Measurements from ENCODE around the gene RASGEF1C.

Gene RASGEF1C

GRCh38 chr5:180140079-180140554 is 68.9 kb downstream of the RASGEF1C start:
- no peak for TF ChIP-seq EZH2phosphoT487 (IDR thresholded peaks at IDR 0.05; ENCODE audit: low read depth)
- TF ChIP-seq, protein P1, sequence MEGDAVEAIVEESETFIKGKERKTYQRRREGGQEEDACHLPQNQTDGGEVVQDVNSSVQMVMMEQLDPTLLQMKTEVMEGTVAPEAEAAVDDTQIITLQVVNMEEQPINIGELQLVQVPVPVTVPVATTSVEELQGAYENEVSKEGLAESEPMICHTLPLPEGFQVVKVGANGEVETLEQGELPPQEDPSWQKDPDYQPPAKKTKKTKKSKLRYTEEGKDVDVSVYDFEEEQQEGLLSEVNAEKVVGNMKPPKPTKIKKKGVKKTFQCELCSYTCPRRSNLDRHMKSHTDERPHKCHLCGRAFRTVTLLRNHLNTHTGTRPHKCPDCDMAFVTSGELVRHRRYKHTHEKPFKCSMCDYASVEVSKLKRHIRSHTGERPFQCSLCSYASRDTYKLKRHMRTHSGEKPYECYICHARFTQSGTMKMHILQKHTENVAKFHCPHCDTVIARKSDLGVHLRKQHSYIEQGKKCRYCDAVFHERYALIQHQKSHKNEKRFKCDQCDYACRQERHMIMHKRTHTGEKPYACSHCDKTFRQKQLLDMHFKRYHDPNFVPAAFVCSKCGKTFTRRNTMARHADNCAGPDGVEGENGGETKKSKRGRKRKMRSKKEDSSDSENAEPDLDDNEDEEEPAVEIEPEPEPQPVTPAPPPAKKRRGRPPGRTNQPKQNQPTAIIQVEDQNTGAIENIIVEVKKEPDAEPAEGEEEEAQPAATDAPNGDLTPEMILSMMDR (IDR thresholded peaks at IDR 0.05; ENCODE audit: low read depth, low read length): no peak
- Histone ChIP-seq H3K9ac (ENCODE audit: low read length) (no peak overlapping the region), H3K4me1 (ENCODE audit: low read length) (no peaks in the 10 kb centered on the region), H3K36me3 (replicated peaks; ENCODE audit: low read depth, low read length) (no peaks in the 10 kb centered on the region), H3K27me3 (ENCODE audit: low read depth, low read length) (no peaks in the 10 kb centered on the region), H3K4me3 (ENCODE audit: low read length) (no peak overlapping the region), H3K9me3 (ENCODE audit: insufficient read depth, low read length) (no peaks in the 10 kb centered on the region), H2AFZ (ENCODE audit: low read depth, low read length) (no peak overlapping the region), H3K4me2 (ENCODE audit: low read length) (no peak overlapping the region), H3K27ac (ENCODE audit: low read length) (no peak overlapping the region), H3K79me2 (ENCODE audit: low read length) (no peaks in the 10 kb centered on the region), H4K20me1 (ENCODE audit: insufficient read depth, low read length) (no peaks in the 10 kb centered on the region)

DNA sequence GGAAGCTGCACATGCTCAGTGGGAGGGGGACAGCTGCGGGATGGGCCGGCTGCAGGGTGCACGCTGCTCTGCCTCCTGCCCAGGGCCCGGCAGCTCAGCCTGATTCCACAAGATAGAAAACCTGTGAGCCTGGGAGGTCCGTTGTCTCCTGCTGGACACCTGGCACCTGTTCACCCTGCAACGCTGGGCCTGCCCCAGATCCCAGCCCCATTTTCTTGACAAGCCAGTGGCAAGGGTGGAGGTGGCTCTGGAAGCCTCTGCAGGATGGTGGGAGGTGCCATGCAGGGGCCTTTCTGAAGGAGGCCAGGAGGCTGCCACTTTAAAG is 69.3 kb downstream of the RASGEF1C start:
- no peak overlapping the region for H2AFZ ChIP-seq (ENCODE audit: low read depth, low read length)
- no peaks in the 10 kb centered on the region for H4K20me1 ChIP-seq (ENCODE audit: insufficient read depth, low read length)
- H3K9ac ChIP-seq (ENCODE audit: low read length): no peak overlapping the region
- no peaks in the 10 kb centered on the region for H3K79me2 ChIP-seq (ENCODE audit: low read length)
- no peaks in the 10 kb centered on the region for H3K9me3 ChIP-seq (ENCODE audit: insufficient read depth, low read length)
- no peak overlapping the region for H3K4me2 ChIP-seq (ENCODE audit: low read length)
- no peak overlapping the region for H3K4me3 ChIP-seq (ENCODE audit: low read length)
- H3K27me3 ChIP-seq (ENCODE audit: low read depth, low read length): no peaks in the 10 kb centered on the region
- H3K36me3 ChIP-seq (replicated peaks; ENCODE audit: low read depth, low read length): no peaks in the 10 kb centered on the region
- TF ChIP-seq, protein P1 (IDR thresholded peaks at IDR 0.05; ENCODE audit: low read depth, low read length): no peak
- TF ChIP-seq EZH2phosphoT487 (IDR thresholded peaks at IDR 0.05; ENCODE audit: low read depth): no peak
- no peaks in the 10 kb centered on the region for H3K4me1 ChIP-seq (ENCODE audit: low read length)
- no peak overlapping the region for H3K27ac ChIP-seq (ENCODE audit: low read length)

DNA sequence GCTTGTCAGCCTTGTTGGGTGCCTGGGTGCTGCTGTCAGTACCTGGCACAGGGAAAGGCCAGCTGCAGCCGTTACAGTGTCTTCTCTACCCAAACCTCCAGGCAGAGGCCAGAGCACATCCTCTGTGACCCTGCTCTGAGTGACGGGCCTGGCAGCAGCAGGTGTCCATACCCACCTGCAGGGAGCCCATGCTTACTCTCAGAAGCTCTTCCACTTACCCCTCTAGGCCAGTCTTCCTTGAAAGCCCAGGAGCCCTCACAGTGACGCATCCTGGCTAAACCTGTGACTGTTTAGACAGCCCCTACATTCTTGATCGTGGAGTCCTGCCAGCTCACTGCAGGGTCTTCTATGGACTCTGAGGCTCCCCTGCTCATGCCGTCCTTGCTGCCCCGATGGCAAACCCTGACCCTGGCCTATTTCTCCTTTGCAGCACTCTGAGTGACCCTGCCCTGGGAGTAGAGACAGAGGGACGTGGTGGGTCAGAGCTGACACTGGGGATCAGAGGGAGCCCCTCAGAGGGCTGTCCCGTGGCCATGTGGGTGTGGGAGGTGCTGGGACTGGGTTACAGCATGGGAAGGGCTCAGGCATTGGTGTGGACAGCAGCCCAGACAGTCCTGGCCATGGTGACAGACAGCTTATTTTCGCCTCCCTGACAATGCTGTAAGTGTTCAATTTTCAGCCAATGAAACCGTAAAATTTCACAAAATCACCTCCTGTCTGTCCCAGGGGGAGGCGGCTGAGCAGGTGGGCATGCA is 69.9 kb downstream of the RASGEF1C start:
- H3K4me2 ChIP-seq (ENCODE audit: low read length): no peak overlapping the region
- no peaks in the 10 kb centered on the region for H3K36me3 ChIP-seq (replicated peaks; ENCODE audit: low read depth, low read length)
- no peaks in the 10 kb centered on the region for H3K79me2 ChIP-seq (ENCODE audit: low read length)
- no peaks in the 10 kb centered on the region for H3K9me3 ChIP-seq (ENCODE audit: insufficient read depth, low read length)
- H3K4me3 ChIP-seq (ENCODE audit: low read length): no peak overlapping the region
- H3K27ac ChIP-seq (ENCODE audit: low read length): no peak overlapping the region
- no peak for TF ChIP-seq EZH2phosphoT487 (IDR thresholded peaks at IDR 0.05; ENCODE audit: low read depth)
- TF ChIP-seq, protein P1 (IDR thresholded peaks at IDR 0.05; ENCODE audit: low read depth, low read length): no peak
- no peak overlapping the region for H3K9ac ChIP-seq (ENCODE audit: low read length)
- no peaks in the 10 kb centered on the region for H3K4me1 ChIP-seq (ENCODE audit: low read length)
- no peak overlapping the region for H2AFZ ChIP-seq (ENCODE audit: low read depth, low read length)
- H3K27me3 ChIP-seq (ENCODE audit: low read depth, low read length): no peaks in the 10 kb centered on the region
- no peaks in the 10 kb centered on the region for H4K20me1 ChIP-seq (ENCODE audit: insufficient read depth, low read length)

DNA sequence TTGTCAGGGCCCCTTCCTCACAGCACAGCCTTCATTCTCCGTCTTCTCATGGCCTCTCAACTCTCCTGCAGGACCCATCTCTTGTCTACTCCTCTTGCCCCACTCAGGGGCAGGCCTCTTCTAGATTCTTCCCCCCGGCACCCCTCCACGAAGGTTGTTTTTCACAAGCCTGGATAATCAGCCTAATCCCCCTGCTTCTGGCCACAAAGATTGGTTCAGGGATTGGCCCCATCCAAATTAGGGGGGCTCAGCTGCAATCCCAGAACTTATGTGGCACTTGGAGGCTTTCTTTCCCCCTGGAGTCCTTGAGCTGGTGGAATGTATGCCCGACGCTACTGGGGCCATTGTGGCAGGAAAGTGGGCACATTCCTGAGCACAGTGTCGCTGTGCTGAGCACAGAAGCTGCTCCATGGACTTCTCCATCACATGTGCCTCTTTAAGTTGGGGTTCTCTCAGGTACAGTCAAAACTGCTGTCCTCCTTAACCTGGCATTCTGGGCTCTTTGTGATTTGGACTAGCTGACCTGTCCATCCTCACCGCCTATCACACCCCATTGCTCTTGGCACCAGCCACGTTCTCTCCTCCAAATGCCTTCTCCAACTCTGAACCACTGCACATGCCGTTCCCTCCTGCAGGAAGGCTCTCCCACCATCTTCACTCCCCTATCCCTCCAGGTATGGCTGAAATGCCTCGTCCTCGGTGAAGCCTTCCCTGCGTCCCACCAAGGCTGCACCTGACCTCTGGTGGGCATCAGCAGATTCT is 70.6 kb downstream of the RASGEF1C start:
- no peak for TF ChIP-seq EZH2phosphoT487 (IDR thresholded peaks at IDR 0.05; ENCODE audit: low read depth)
- TF ChIP-seq, protein P1 (IDR thresholded peaks at IDR 0.05; ENCODE audit: low read depth, low read length): no peak
- no peak overlapping the region for H3K4me3 ChIP-seq (ENCODE audit: low read length)
- H4K20me1 ChIP-seq (ENCODE audit: insufficient read depth, low read length): no peaks in the 10 kb centered on the region
- no peak overlapping the region for H3K9ac ChIP-seq (ENCODE audit: low read length)
- H3K79me2 ChIP-seq (ENCODE audit: low read length): no peaks in the 10 kb centered on the region
- no peak overlapping the region for H3K4me2 ChIP-seq (ENCODE audit: low read length)
- H2AFZ ChIP-seq (ENCODE audit: low read depth, low read length): no peak overlapping the region
- no peaks in the 10 kb centered on the region for H3K4me1 ChIP-seq (ENCODE audit: low read length)
- H3K36me3 ChIP-seq (replicated peaks; ENCODE audit: low read depth, low read length): no peaks in the 10 kb centered on the region
- H3K27me3 ChIP-seq (ENCODE audit: low read depth, low read length): no peaks in the 10 kb centered on the region
- no peaks in the 10 kb centered on the region for H3K9me3 ChIP-seq (ENCODE audit: insufficient read depth, low read length)
- H3K27ac ChIP-seq (ENCODE audit: low read length): no peak overlapping the region
